Naive thymus-derived CD4-positive, alpha-beta T cell (primary cell): ENCODE data around the gene ADGRD1. TPM values are rescaled to one million over a fixed set of nuclear protein-coding genes. Genes with fewer than 3 reads are reported as not detected.

Experiments
- ATAC-seq: fragments of 150-1000 bp; cut with Tn5 transposase; 2 replicates; pipeline ENCODE4 v1.10.0; 2021; ENCODE audit warnings: mild to moderate bottlenecking, moderate library complexity
- CTCF ChIA-PET: fragments of 350-600 bp; sonication (Branson Sonifier 250); formaldehyde crosslinking; loops from one replicate; lab custom pipeline; 2021; ENCODE audit warnings: antibody characterized with exemption; lab: Charles Lee
- POLR2A ChIA-PET: fragments of 350-600 bp; sonication (Branson Sonifier 250); formaldehyde crosslinking; loops from one replicate; lab custom pipeline; 2021; ENCODE audit warnings: antibody characterized with exemption, inconsistent platforms; lab: Charles Lee
- DNase-seq, 9 donors: peaks; one replicate each; pipeline versions ENCODE4 v3.0.0 to v3.0.0-alpha.2; 2020 to 2022; ENCODE audit warnings: mixed read lengths in 1 of 9
- H3K27ac ChIP-seq: one replicate; pipeline ENCODE4 v1.7.0; 2013; ENCODE audit warnings: mild to moderate bottlenecking, low read depth, low read length, moderate library complexity
- H3K27me3 ChIP-seq, 2 donors: one replicate each; pipeline ENCODE4 v1.7.0; 2013; ENCODE audit warnings: low read length in 2 of 2, mild to moderate bottlenecking in 2 of 2, moderate library complexity in 2 of 2; ENCODE audit not compliant: control insufficient read depth in 2 of 2, insufficient read depth in 2 of 2
- H3K36me3 ChIP-seq, 3 experiments: 1 replicate in 2 of 3; 2 replicates in 1 of 3; pipeline ENCODE4 v1.7.0; 2013; ENCODE audit warnings: low read length in 3 of 3, mild to moderate bottlenecking in 3 of 3, moderate library complexity in 1 of 3; ENCODE audit not compliant: insufficient read depth in 3 of 3, control insufficient read depth in 2 of 3
- H3K4me1 ChIP-seq, 2 donors: one replicate each; pipeline ENCODE4 v1.7.0; 2013; ENCODE audit warnings: low read length in 2 of 2, mild to moderate bottlenecking in 2 of 2, moderate library complexity in 1 of 2; ENCODE audit not compliant: control insufficient read depth in 2 of 2, insufficient read depth in 2 of 2
- H3K4me3 ChIP-seq: 2 replicates; pipeline ENCODE4 v1.7.0; 2013; ENCODE audit warnings: mild to moderate bottlenecking, low read length
- H3K9me3 ChIP-seq, 3 experiments: 1 replicate in 2 of 3; 2 replicates in 1 of 3; pipeline ENCODE4 v1.7.0; 2013; ENCODE audit warnings: low read length in 3 of 3; ENCODE audit not compliant: control insufficient read depth in 2 of 3
- H3K27ac Mint-ChIP-seq, 9 donors: one replicate each; pipeline ENCODE4 v1.8.0; 2020 to 2022; ENCODE audit warnings: mixed read lengths in 9 of 9, mild to moderate bottlenecking in 8 of 9, moderate library complexity in 5 of 9, inconsistent platforms in 2 of 9
- H3K27me3 Mint-ChIP-seq, 5 donors: one replicate each; pipeline ENCODE4 v1.8.0; 2021 to 2022; ENCODE audit warnings: mixed read lengths in 5 of 5, mild to moderate bottlenecking in 1 of 5
- H3K36me3 Mint-ChIP-seq, 5 donors: one replicate each; pipeline ENCODE4 v1.8.0; 2020 to 2022; ENCODE audit warnings: mixed read lengths in 5 of 5, mild to moderate bottlenecking in 3 of 5, inconsistent platforms in 1 of 5
- H3K4me1 Mint-ChIP-seq, 7 donors: one replicate each; pipeline ENCODE4 v1.8.0; 2020 to 2022; ENCODE audit warnings: mixed read lengths in 7 of 7, mild to moderate bottlenecking in 3 of 7, inconsistent platforms in 1 of 7
- H3K4me3 Mint-ChIP-seq, 10 donors: one replicate each; pipeline ENCODE4 v1.8.0; 2020 to 2022; ENCODE audit warnings: mild to moderate bottlenecking in 10 of 10, mixed read lengths in 10 of 10, moderate library complexity in 6 of 10, inconsistent platforms in 2 of 10
- H3K9me3 Mint-ChIP-seq, 11 donors: one replicate each; pipeline ENCODE4 v1.8.0; 2020 to 2022; ENCODE audit warnings: mixed read lengths in 11 of 11, mild to moderate bottlenecking in 4 of 11, inconsistent platforms in 1 of 11, moderate library complexity in 1 of 11
- intact Hi-C, 2 donors: fragments of 100-400 bp; cut with micrococcal nuclease; formaldehyde crosslinking; loops; one replicate each; pipeline ENCODE4 v1.15.1; 2023
- polyA plus RNA-seq, 2 donors: library from polyadenylated mRNA; unstranded; fragments of 300-500 nt; fragmentation: Illumina TruSeq; gene quantifications; one replicate each; pipeline ENCODE4 v1.2.3, GENCODE V29; 2021
- total RNA-seq, 6 experiments: library from RNA in 5 of 6; stranded (reverse) in 5 of 6; gene quantifications; 1 replicate in 5 of 6; 2 replicates in 1 of 6; pipeline ENCODE4 v1.2.3 and lab custom pipeline; 2021 to 2026

Gene ADGRD1
- total and polyA plus RNA-seq, 7 experiments from 2014 or later = 0.41 to 11.9 (median 1.6) TPM; not detected in 4

GRCh38 chr12:130987151-130987931 is 33.6 kb downstream of the ADGRD1 start:
- no peaks in the 10 kb centered on the region for H3K9me3 Mint-ChIP-seq
- Histone ChIP-seq H3K4me1 (no peaks in the 10 kb centered on the region), H3K4me3 (no peak overlapping the region), H3K27me3 (no peaks in the 10 kb centered on the region), H3K9me3 (no peaks in the 10 kb centered on the region), H3K27ac (no peak overlapping the region), H3K36me3 (no peaks in the 10 kb centered on the region)
- ATAC-seq (no peak), DNase-seq (no peak)
- H3K4me1 Mint-ChIP-seq = no peaks in the 10 kb centered on the region
- H3K27ac Mint-ChIP-seq = no peak overlapping the region
- no peaks in the 10 kb centered on the region for H3K36me3 Mint-ChIP-seq
- peaks cover 9 to 43% (median 40%) of the 10 kb centered on the region in 5 donors for H3K27me3 Mint-ChIP-seq
- ChIA-PET CTCF (no interaction called here), POLR2A (no interaction called here)
- intact Hi-C loops = no loop called here
- H3K4me3 Mint-ChIP-seq = no peak overlapping the region

- no peaks in the 10 kb centered on the region for H3K9me3 Mint-ChIP-seq
- no peak overlapping the region for H3K4me3 ChIP-seq
- intact Hi-C loops = no loop called here
- no peaks in the 10 kb centered on the region for H3K36me3 ChIP-seq
- no peak overlapping the region for H3K27ac Mint-ChIP-seq
- no peak for ATAC-seq
- H3K9me3 ChIP-seq = no peaks in the 10 kb centered on the region
- no peaks in the 10 kb centered on the region for H3K36me3 Mint-ChIP-seq
- no peak overlapping the region for H3K27ac ChIP-seq
- H3K4me1 Mint-ChIP-seq = no peaks in the 10 kb centered on the region
- POLR2A ChIA-PET = no interaction called here
- no peak for DNase-seq
- H3K27me3 Mint-ChIP-seq = peaks cover 3 to 46% (median 30%) of the 10 kb centered on the region in 5 donors
- H3K4me1 ChIP-seq = no peaks in the 10 kb centered on the region
- H3K4me3 Mint-ChIP-seq = no peak overlapping the region
- no peaks in the 10 kb centered on the region for H3K27me3 ChIP-seq
- CTCF ChIA-PET = no interaction called here
Measured at GRCh38 chr12:130988261-130988660, 34.6 kb downstream of the ADGRD1 start.

DNA sequence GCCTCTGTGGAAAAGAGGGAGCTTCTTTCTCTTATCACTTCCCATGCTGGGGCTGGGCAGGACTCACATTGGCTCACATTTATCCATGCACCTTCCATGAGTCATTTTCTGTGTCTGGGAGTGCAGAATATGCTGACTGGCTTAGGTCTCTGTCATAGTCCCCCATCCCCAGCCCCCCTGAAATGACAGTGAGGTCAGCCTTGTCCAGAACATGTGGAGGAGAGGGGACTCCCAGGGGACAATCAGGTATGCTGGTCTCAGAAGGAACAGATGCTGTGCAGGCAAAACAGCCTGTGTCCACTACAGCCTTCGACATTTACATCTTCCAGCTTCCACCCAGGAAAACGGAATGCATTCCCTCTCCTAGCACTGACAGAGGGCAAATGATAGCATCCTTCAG is 35.0 kb downstream of the ADGRD1 start:
- no peak for DNase-seq
- POLR2A ChIA-PET = no interaction called here
- no peak for ATAC-seq
- no peaks in the 10 kb centered on the region for H3K36me3 Mint-ChIP-seq
- Histone ChIP-seq H3K36me3 (no peaks in the 10 kb centered on the region), H3K4me3 (no peak overlapping the region), H3K27me3 (no peaks in the 10 kb centered on the region), H3K27ac (no peak overlapping the region), H3K9me3 (no peaks in the 10 kb centered on the region), H3K4me1 (no peaks in the 10 kb centered on the region)
- peaks cover 3 to 51% (median 26%) of the 10 kb centered on the region in 5 donors for H3K27me3 Mint-ChIP-seq
- intact Hi-C loops = no loop called here
- no peaks in the 10 kb centered on the region for H3K9me3 Mint-ChIP-seq
- CTCF ChIA-PET = no interaction called here
- no peak overlapping the region for H3K27ac Mint-ChIP-seq
- no peak overlapping the region for H3K4me3 Mint-ChIP-seq
- no peaks in the 10 kb centered on the region for H3K4me1 Mint-ChIP-seq

DNA sequence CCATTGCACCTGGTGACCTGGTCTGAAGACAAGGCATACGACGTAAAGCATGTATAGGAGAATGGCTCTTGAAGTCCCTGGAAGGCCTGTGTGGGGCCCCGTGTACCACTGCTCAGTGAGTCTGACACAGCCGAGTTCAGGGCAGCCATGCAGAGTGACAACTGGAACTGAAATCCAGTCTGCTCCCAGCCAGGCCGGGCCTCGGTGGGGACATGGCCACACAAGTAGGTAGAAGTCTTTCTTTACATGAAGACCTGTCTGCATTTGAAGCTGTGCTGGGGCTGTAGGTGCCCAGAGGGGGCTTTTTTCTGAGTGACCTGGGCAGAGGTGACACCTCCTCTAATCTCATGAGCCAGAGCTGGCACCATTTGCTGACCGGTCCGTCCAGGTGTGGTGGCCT is 35.7 kb downstream of the ADGRD1 start:
- Histone ChIP-seq H3K4me1 (no peaks in the 10 kb centered on the region), H3K36me3 (no peaks in the 10 kb centered on the region), H3K9me3 (no peaks in the 10 kb centered on the region), H3K27ac (no peak overlapping the region), H3K27me3 (no peaks in the 10 kb centered on the region), H3K4me3 (no peak overlapping the region)
- ChIA-PET CTCF (no interaction called here), POLR2A (no interaction called here)
- H3K27me3 Mint-ChIP-seq = peaks cover 3 to 54% (median 26%) of the 10 kb centered on the region in 5 donors
- ATAC-seq (no peak), DNase-seq (no peak)
- no peak overlapping the region for H3K27ac Mint-ChIP-seq
- no peaks in the 10 kb centered on the region for H3K36me3 Mint-ChIP-seq
- no peaks in the 10 kb centered on the region for H3K4me1 Mint-ChIP-seq
- H3K4me3 Mint-ChIP-seq = no peak overlapping the region
- no peaks in the 10 kb centered on the region for H3K9me3 Mint-ChIP-seq
- intact Hi-C loops = no loop called here

DNA sequence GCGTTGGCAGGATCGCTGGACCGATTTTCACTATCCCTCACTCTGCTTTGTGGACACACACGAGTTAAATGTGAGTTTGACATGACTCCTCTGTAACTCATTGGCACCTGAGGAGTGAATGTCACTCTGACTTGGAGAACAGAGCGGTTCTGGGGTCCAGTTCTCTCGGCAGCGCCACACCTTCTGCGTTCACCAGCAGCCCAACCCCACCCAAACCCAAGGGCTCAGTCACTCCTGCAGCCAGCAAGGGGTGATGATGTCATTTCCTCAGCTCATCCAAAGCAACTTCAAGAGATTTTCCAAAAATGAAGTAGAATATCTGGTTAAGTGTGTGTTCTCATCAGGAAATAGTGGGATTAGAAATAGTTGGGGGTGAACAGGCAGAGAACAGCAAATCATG is 36.3 kb downstream of the ADGRD1 start:
- H3K36me3 Mint-ChIP-seq = no peaks in the 10 kb centered on the region
- ChIA-PET CTCF (no interaction called here), POLR2A (no interaction called here)
- no peaks in the 10 kb centered on the region for H3K36me3 ChIP-seq
- DNase-seq (no peak), ATAC-seq (no peak)
- peaks cover 0 to 2% (median 0%) of the 10 kb centered on the region in 11 donors for H3K9me3 Mint-ChIP-seq
- intact Hi-C loops = no loop called here
- H3K27me3 ChIP-seq = no peaks in the 10 kb centered on the region
- H3K4me3 ChIP-seq = no peak overlapping the region
- peaks cover 3 to 54% (median 26%) of the 10 kb centered on the region in 5 donors for H3K27me3 Mint-ChIP-seq
- H3K4me1 ChIP-seq = no peaks in the 10 kb centered on the region
- no peak overlapping the region for H3K27ac Mint-ChIP-seq
- no peaks in the 10 kb centered on the region for H3K9me3 ChIP-seq
- no peak overlapping the region for H3K4me3 Mint-ChIP-seq
- no peaks in the 10 kb centered on the region for H3K4me1 Mint-ChIP-seq
- no peak overlapping the region for H3K27ac ChIP-seq

DNA sequence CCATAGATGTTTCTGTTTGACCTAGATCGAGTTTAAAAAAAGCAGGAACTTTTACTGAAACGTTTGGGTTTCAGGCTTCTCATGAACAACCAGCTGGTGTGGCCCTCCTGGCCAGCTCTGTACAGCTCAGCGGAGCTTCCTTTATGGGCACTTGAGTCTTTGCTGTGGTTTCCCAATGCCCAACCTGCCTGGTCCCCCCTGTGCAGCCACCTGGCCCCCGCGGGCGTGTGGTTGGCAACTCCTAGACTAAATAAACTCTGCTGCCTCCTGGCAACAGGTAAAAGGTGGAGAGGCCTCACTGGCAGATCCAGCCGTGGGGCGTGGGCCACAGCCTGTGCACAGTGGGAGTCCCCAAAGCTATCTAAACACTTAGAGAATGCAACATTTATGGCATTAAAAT is 38.7 kb downstream of the ADGRD1 start:
- DNase-seq (no peak), ATAC-seq (no peak)
- Histone ChIP-seq H3K4me1 (no peaks in the 10 kb centered on the region), H3K4me3 (no peak overlapping the region), H3K36me3 (no peaks in the 10 kb centered on the region), H3K9me3 (no peaks in the 10 kb centered on the region), H3K27me3 (no peaks in the 10 kb centered on the region), H3K27ac (no peak overlapping the region)
- no peaks in the 10 kb centered on the region for H3K36me3 Mint-ChIP-seq
- intact Hi-C loops = no loop called here
- no peak overlapping the region for H3K4me3 Mint-ChIP-seq
- ChIA-PET POLR2A (no interaction called here), CTCF (no interaction called here)
- H3K4me1 Mint-ChIP-seq = no peaks in the 10 kb centered on the region
- peaks cover 3 to 54% (median 16%) of the 10 kb centered on the region in 5 donors for H3K27me3 Mint-ChIP-seq
- no peak overlapping the region for H3K27ac Mint-ChIP-seq
- peaks cover 0 to 2% (median 0%) of the 10 kb centered on the region in 11 donors for H3K9me3 Mint-ChIP-seq

- no peak for ATAC-seq
Measured at GRCh38 chr12:130992979-130993538, 39.4 kb downstream of the ADGRD1 start.

More at GRCh38 chr12:130992979-130993538, 39.4 kb downstream of the ADGRD1 start:
- CTCF ChIA-PET = no interaction called here
- H3K27ac ChIP-seq = no peak overlapping the region
- H3K27me3 Mint-ChIP-seq = peaks cover 3 to 52% (median 15%) of the 10 kb centered on the region in 5 donors
- H3K4me3 ChIP-seq = no peak overlapping the region
- POLR2A ChIA-PET = no interaction called here
- H3K36me3 Mint-ChIP-seq = no peaks in the 10 kb centered on the region
- H3K27ac Mint-ChIP-seq = no peak overlapping the region
- H3K4me3 Mint-ChIP-seq = no peak overlapping the region
- H3K9me3 ChIP-seq = no peaks in the 10 kb centered on the region
- intact Hi-C loops = no loop called here
- no peaks in the 10 kb centered on the region for H3K4me1 ChIP-seq
- H3K4me1 Mint-ChIP-seq = no peaks in the 10 kb centered on the region
- H3K9me3 Mint-ChIP-seq = peaks cover 0 to 3% (median 0%) of the 10 kb centered on the region in 11 donors
- H3K36me3 ChIP-seq = no peaks in the 10 kb centered on the region
- no peak for DNase-seq
- no peaks in the 10 kb centered on the region for H3K27me3 ChIP-seq
